GM12865 (cell line): ENCODE data around the gene EWSR1.

Source experiments
- DNase-seq: peaks from one replicate; pipeline ENCODE4 v3.0.0; 2010; ENCODE audit warnings: low read depth
- H3K4me3 ChIP-seq: 2 replicates; pipeline ENCODE4 v1.5.1; 2011; ENCODE audit warnings: mild to moderate bottlenecking, low read depth, low read length, control low read depth
- TF ChIP-seq, protein P1 (sequence below): IDR thresholded peaks from 2 replicates; pipeline ENCODE4 v1.5.1; 2011; ENCODE audit warnings: low read length, control low read depth, low read depth, inconsistent platforms; ENCODE audit not compliant: insufficient read depth; ENCODE audit errors: missing control alignments

EWSR1 gene

DNA sequence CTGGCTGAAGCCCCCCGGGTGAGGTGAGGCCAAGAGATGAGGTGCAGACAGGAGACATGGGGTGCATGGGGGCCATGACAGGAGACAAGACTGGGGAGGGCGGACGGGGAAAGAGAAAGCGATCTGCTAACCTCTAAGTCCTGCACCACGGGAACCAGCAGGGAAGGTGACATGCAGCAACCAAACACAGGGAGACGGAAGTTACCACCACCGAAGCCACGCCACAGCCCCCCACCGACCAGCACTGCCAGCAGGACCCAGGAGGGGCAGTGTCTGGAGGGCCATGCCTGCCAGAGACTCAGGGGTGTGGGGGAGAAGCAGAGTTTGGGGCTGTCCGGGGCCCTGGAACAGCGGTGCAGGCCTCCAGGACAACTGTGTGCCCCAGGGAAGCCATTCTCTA lies 61.5 kb downstream of the EWSR1 start:
- TF ChIP-seq, protein P1, sequence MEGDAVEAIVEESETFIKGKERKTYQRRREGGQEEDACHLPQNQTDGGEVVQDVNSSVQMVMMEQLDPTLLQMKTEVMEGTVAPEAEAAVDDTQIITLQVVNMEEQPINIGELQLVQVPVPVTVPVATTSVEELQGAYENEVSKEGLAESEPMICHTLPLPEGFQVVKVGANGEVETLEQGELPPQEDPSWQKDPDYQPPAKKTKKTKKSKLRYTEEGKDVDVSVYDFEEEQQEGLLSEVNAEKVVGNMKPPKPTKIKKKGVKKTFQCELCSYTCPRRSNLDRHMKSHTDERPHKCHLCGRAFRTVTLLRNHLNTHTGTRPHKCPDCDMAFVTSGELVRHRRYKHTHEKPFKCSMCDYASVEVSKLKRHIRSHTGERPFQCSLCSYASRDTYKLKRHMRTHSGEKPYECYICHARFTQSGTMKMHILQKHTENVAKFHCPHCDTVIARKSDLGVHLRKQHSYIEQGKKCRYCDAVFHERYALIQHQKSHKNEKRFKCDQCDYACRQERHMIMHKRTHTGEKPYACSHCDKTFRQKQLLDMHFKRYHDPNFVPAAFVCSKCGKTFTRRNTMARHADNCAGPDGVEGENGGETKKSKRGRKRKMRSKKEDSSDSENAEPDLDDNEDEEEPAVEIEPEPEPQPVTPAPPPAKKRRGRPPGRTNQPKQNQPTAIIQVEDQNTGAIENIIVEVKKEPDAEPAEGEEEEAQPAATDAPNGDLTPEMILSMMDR, result no peak
- H3K4me3 ChIP-seq, result no peak overlapping the region
- DNase-seq, result no peak

DNA sequence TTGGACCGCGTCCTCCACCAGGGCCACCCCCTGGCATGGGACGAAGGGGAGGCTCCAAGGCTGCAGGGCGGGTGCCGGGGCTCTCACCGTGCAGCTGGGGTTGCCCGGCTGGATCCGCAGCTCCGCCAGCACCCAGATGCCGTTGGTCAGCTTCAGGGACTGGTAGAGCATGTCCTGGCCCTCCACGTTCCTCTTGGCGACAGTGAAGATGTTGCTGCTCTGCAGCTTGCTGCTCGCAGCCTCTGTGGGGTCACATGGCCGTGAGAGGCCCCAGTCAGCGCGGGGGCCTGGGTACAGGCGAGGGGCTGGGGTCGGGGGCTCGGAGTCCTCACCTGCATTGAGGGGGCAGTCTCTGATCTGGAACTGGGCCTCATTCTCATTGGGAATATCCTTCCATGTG lies 62.2 kb downstream of the EWSR1 start:
- DNase-seq, result no peak
- H3K4me3 ChIP-seq, result no peak overlapping the region
- TF ChIP-seq, protein P1, result no peak

DNA sequence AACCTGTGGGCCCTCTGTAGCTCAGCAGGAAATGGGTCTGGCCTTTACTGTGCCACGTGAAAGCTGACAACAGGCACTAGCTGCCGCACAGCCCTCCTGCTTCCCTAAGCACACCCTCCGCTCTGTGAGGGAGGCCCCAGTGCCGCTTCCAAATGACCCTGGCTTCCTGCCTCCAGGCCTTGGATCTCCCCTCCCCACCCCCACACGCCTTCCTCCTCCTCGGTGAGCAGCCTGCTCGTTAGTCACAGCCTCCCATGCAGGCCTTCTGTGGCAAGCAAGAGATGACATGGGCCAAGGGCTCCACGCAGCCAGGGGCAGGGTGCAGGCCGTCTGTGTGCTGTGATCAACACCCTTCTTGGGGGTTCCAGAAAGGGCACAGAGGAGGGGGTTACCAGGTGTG lies 62.7 kb downstream of the EWSR1 start:
- no peak for DNase-seq
- H3K4me3 ChIP-seq, result no peak overlapping the region
- TF ChIP-seq, protein P1, result no peak

DNA sequence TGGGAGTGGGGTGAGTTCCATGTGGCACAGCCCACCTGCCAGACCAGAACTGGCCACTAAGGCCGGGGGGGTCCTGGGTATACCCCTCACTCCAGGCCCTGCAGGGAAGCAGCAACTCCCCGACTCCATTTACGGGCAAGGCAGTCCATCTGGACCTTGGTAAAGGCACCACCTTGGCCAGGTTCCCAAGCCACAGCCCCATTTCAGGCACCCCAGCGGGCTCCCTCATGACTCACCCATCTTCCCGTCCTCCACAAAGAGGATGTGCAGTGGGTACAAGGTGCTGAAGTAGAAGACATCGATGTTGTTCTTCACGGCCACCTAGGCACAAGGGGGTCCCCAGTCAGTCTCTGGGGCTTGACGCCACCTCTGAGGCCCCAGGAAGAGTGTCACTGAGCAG lies 63.1 kb downstream of the EWSR1 start:
- TF ChIP-seq, protein P1, result no peak
- no peak overlapping the region for H3K4me3 ChIP-seq
- DNase-seq, result no peak

DNA sequence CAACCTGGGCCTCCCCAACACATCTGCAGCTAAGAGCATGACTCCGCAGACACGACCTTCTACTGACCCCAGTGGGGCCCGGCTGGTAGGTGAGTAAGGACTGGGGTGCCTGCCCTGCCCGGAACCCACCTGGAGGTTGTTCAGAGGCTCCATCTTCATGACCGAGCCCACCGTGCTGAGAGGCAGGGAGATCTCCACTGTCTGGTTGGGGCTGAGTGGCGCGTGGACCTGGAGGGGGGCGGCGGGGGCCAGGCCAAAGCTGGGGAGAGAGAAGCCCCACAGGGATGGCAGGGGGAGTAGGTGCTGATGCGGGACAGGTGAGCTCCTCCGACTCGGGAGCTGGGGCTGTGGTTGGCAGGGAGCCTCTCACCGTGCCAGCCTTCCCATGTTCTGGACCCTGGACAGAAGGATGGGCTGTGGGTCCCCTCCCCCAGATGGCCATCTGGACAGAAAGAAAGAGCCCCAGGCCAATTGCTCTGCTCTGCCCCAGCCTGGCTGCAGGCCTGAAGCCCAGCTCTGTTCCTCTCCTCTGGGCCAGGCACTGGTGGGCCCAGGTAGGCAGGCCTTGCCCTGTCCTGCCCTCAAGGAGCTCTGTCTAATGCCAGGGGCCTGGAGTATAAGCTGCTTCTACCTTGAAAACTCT lies 63.7 kb downstream of the EWSR1 start:
- H3K4me3 ChIP-seq, result no peak overlapping the region
- TF ChIP-seq, protein P1, result no peak
- no peak for DNase-seq

DNA sequence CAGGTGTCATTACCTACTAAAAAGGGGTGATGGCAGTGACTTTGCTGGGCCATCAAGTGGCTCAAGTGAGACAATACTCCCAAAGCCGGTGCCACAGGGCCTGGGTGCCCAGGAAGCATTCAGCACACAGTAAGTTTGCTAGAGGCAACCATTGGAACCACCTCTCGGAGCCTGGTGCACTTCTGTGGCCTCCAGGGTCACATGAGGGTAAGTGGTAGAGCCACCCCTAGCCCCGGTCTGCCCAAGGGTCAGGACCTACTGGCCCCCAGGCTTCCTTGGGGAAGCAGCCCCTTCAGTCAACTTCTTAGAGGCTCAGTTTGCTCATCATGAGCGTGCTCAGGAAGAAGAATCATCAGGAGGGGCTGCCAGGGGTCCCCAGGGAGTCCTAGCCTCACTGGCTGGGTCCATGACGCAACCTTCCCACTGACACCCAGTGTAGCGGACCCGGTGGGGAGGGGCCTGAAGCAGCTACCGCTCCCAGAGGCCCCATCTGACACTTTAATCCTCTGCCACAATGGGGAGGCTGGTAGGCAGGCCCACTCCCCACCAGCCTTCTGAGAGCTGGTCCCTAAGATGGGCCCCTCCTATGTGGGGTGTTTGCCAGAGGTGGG lies 64.9 kb downstream of the EWSR1 start:
- no peak for DNase-seq
- TF ChIP-seq, protein P1, result no peak
- no peak overlapping the region for H3K4me3 ChIP-seq

DNA sequence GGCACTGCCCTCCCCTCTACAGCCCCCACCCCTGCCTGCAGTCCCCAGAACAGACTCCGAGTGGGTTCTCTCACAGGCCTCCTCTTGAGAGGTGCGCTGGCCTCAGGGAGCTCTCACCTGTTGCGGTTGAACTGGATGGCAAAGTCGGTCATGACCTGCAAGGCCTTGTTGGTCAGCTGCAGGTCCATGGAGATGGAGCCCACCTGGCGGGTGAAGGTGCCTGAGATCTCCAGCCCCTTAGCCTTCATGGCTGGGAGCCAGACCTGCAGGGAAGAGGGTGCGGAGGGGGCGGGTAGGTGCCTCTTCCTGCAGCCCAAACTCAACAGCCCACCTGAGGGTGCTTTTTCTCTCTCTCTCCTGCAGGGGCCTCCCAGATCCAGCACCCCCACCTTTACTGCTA lies 66.1 kb downstream of the EWSR1 start:
- DNase-seq, result no peak
- no peak overlapping the region for H3K4me3 ChIP-seq
- TF ChIP-seq, protein P1, result no peak
